Activated naive CD4-positive, alpha-beta T cell treated with Interleukin-2 at 50 U/mL for 16 hours (primary cell): ENCODE results near the gene COL4A1.

Source experiments
- DNase-seq: peaks from one replicate; pipeline ENCODE4 v3.0.0-alpha.2; 2020

COL4A1 gene

DNA sequence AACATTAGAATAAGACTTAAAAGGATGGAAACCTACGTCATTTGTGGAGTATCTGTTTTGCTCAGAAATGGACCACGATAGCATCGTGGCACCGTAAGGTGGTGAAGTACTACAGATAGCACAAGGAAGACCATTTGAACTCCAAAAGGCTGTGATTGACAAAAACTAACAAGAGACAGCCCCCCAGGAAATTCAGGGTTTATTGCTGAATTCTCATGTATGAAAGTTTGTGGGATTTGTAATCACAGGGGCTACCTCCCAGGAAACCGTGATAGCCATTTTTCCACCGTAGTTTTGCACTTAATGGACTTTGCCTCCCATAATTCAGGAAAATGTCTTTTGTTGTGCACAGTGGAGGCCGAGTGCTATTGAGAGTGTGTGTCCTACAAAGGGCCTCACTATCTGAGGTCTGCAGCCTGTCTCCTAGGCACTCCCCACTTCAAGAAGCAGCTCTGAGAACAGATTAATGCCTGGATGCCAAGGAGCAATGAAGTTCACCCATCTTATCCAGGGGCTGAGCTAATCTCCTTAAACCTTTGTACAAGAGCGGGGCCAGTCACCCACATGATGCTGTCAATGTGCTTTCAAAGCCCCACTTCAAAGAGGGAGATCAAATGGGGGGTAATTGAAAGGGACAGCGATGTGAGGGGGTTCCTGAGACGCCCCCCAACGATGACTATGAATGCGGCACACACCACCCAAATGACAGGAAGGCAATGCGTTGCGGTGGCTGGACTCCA is 182.6 kb downstream of the COL4A1 start:
- no peak for DNase-seq

DNA sequence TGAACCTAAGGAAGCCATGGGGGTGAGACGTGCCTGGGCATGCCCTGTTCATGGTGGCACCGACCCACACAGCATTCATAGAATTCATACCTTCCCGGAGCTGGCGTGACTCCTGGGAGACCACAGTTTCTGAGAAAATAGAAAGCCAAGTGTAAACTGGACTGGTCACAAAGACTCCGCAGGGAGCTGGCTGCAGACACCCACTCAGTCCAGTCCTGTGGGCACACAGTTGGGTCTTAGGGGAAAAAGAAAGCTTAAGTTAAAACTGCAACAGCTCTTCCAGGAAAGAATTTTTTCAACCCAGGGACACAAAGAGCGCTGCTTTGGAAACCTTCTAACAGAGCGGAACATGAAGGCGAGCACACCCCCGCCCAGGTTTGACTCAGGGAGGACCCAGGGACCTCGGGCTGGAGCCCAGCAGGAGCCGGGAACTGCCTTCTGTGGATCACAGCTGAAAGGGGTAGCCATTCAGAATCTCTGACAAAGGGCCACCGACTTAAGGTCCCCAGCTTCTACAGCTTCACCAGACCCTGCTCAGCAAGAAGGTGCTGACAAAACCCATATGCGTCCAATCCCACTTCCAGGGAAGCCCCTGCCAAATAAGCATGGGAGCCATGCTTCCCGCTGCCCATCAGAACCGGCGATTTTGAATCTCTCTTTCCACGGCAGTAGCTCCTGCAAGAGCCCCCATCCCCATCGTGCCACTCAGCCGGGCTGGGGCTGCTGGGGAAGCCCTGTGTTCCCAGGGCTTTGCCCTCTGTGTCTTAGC is 183.7 kb downstream of the COL4A1 start:
- DNase-seq = no peak

DNA sequence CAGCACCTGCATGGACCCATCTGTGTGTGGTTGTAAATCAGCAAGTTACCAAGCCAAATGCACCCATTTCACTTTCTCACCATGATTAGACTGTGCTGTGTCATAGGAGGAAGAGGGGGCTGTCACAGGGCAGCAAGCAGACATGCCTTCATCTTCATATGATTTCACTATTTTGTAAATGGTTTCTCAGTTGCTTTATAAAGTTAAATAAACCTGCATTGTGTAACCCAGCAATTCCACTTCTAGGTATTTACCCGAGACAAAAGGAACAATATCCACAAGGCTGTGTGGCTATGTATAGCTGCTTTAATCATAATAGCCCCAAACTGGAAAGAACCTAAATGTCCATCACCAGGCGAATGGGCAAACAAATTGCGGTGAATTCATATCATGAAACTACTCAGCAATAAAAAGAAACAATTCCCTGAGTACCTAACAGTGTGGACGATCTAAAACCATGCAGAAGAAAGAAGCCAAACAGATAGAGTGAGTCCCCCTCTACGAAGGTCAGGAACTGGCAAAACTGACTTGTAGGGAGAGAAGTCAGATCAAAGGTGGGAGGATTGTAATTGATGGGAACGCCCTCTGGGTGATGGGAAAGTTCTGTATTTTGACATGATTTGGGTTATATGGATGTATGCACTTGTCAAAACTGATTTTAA is 185.4 kb downstream of the COL4A1 start:
- DNase-seq = no peak

GRCh38 chr13:110119935-110120905 is 186.7 kb downstream of the COL4A1 start:
- no peak for DNase-seq

DNA sequence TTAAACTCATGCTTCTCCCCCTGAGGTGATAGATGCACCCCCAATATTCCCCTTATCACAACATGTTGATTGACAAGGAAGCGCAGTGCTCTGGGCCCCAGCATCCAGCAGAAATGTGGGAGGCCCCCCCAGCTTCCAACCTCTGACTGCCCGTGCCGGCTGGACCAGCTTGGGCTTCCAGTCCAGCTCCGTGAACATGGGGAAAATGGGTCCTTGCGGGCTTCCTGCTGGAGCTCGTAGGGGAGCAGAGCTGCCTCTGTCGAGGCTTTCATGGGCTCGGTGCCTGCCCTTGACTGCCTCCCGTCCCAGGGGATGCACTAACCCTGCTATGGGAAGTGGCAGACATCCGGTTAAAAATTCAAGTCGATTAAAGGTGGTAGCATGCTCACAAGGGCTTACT is 188.9 kb downstream of the COL4A1 start:
- no peak for DNase-seq

GRCh38 chr13:110116072-110116487 is 190.9 kb downstream of the COL4A1 start:
- DNase-seq = peak; percentile 43

- no peak for DNase-seq
Observed at GRCh38 chr13:110115591-110115990, 191.4 kb downstream of the COL4A1 start.

DNA sequence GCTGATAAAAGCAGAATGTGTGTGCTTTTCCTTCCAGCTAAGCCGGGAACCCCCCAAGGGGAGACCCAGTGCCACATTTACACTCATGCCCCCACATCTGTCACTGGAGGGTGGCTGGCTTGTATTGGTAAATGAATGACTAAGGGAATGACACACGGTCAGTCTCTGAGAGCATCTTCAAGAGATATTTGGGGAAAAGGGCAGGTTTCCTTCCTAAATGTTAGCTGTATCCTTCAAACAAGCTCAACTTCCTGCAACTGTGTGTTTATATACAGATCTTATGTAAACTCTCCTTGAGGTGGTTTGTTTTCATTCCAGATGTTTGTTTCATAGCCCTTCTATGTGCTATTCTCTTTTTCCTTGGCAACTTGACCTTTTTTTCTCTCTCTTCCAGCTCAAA is 192.6 kb downstream of the COL4A1 start:
- no peak for DNase-seq

- DNase-seq = no peak
Observed at GRCh38 chr13:110113284-110113764, 193.6 kb downstream of the COL4A1 start.

DNA sequence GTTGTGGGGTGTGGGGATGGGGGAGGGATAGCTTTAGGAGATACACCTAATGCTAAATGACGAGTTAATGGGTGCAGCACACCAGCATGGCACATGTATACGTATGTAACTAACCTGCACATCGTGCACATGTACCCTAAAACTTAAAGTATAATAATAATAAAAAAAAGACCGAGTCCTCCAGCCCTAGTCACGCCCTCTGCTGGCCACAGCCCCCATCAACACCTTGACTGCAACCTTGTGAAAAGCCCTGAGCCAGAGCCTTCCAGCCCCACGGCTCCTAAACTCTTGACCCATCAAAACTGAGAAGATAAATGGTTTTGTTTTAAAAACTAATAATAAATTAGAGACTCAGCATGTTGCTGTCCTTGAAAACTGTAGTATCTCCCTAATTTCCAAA is 194.6 kb downstream of the COL4A1 start:
- DNase-seq = peak; percentile 7

DNA sequence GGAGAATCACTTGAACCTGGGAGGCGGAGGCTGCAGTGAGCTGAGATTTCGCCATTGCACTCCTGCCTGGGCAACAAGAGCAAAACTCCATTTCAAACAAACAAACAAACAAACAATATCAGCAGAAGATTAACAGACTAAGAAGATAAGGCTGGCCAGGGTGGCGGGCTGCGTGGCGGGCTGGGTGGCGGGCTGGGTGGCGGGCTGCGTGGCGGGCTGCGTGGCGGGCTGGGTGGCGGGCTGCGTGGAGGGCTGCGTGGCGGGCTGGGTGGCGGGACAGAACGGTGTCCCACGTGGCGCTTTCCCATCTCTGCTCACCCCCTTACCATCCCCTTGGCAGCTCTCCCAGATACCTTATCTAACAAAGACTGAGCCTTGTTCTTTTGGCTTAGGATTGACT is 196.2 kb downstream of the COL4A1 start:
- no peak for DNase-seq

GRCh38 chr13:110109910-110110309 is 197.0 kb downstream of the COL4A1 start:
- DNase-seq = no peak

GRCh38 chr13:110109140-110109783 is 197.7 kb downstream of the COL4A1 start:
- no peak for DNase-seq

GRCh38 chr13:110108348-110109139 is 198.4 kb downstream of the COL4A1 start:
- DNase-seq = no peak

GRCh38 chr13:110107568-110108347 is 199.2 kb downstream of the COL4A1 start:
- DNase-seq = no peak

GRCh38 chr13:110106726-110107125 is 200.2 kb downstream of the COL4A1 start:
- DNase-seq = no peak

- DNase-seq = no peak
Observed at GRCh38 chr13:110105136-110105535, 201.8 kb downstream of the COL4A1 start.

DNA sequence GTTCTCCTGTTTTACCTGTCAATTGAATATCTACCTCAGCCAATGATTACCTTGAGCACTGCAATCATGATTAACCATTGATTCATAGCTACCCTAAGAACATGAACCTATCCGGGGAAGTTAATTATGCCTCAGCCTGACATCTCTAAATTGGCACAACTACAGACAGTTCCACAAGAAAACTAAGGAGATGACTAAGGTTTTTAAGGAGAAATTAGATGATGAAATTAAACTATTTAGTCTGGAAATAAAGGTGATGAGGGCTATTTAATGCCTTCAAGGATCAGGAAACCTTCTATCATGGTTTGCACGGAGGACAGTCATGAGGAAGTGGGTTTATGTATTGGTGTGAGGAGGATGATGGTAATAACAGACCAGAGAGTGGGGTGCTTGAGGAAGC is 203.4 kb downstream of the COL4A1 start:
- DNase-seq = no peak

DNA sequence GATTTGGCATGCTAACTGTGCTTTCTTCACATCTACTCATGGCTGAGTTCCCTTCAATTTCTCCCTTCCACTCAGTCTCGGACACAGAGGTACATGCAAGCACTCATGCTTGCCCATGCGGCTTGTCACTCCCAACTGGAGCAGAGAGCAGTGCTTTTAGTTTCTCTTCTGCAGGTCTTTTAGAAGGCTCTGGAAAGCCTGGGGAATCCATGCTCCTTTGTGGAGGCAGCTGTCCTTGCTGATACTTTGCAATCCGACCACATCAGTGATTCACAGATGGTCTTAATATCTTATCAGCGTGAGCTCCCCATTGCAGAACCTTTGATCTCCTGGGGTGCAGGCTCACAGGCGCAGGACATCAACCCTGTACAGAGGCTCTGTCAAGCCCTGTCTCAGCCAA is 203.9 kb downstream of the COL4A1 start:
- no peak for DNase-seq

DNA sequence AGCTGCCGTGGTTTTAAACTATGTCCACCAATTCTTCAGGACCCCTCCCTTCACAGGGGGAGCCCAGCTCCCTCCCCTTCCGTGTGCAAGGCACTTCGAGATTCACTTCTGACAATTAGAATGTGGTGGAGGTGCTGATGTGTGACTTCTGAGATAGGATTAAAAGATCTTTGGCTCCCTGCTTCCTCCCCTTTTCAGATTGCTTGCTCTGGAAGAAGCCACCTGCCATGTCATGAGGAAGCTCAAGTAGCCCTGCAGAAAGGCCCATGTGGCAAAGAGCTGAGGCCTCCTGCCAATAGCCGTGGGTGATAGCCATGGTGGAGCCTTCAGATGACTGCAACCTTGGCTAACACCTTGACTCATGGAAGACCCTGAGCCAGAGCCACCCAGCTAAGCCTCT is 204.9 kb downstream of the COL4A1 start:
- DNase-seq = no peak
